Spleen (tissue), 7 donors: ENCODE data around the gene STARD13.

Source experiments
- CTCF ChIP-seq, 11 experiments: fragments of 200-600 bp in 7 of 11; fragments of 450-650 bp in 4 of 11; sonication (generic) in 4 of 11; IDR thresholded peaks in 8 of 11; conservative IDR thresholded peaks in 3 of 11; 1 replicate in 7 of 11; 2 replicates in 4 of 11; pipeline versions ENCODE4 v1.4.0 to v1.8.0; 2016 to 2021; ENCODE audit warnings: antibody characterized with exemption in 11 of 11, inconsistent platforms in 4 of 11, mild to moderate bottlenecking in 1 of 11
- POLR2AphosphoS5 ChIP-seq, 3 donors: sonication (generic); formaldehyde crosslinking; IDR thresholded peaks; one replicate each; pipeline ENCODE4 v1.5.1; 2017; ENCODE audit warnings: antibody characterized with exemption in 3 of 3
- donor health status: DM: no; HTN: no; CAD: no; lungs with moderate emphysema.
- donor health status: DM: no; HTN: no; CAD: no.
- donor health status: DM: no; HTN: no; CAD: no.

- TF ChIP-seq CTCF (IDR thresholded peaks at IDR 0.05 in 8 of 11, conservative IDR thresholded peaks at IDR 0.05 in 3 of 11) (no peak), POLR2AphosphoS5 (IDR thresholded peaks at IDR 0.05) (no peak)
These were observed 147.8 kb downstream of the STARD13 start for GRCh38 chr13:33137721-33138120.
